ENCODE data around the gene GRK4.
"Not testable (repeated sequence)": the region's sequence is repeated elsewhere in the genome, so short reads cannot be mapped to it uniquely, and the experiment has no call there.

The GRK4 gene

GRCh38 chr4:3044870-3045819 is 81.8 kb downstream of the GRK4 start:
- H3K4me1 ChIP-seq (ENCODE audit: control insufficient read depth, insufficient read depth, low read length) = no peaks in the 10 kb centered on the region
- no peak overlapping the region for H3K9ac ChIP-seq (ENCODE audit: low read depth, low read length)
- H3K9me3 ChIP-seq (ENCODE audit: control insufficient read depth, insufficient read depth, low read length) = no peaks in the 10 kb centered on the region
- no peak overlapping the region for H3K4me3 ChIP-seq (ENCODE audit: low read depth, low read length)
- no peaks in the 10 kb centered on the region for H3K27me3 ChIP-seq (ENCODE audit: control insufficient read depth, insufficient read depth, low read length)
- no peaks in the 10 kb centered on the region for H3K36me3 ChIP-seq (ENCODE audit: control insufficient read depth, insufficient read depth, low read length)

- H3K4me3 ChIP-seq (ENCODE audit: low read depth, low read length) = no peak overlapping the region
- no peaks in the 10 kb centered on the region for H3K27me3 ChIP-seq (ENCODE audit: control insufficient read depth, insufficient read depth, low read length)
- no peaks in the 10 kb centered on the region for H3K9me3 ChIP-seq (ENCODE audit: control insufficient read depth, insufficient read depth, low read length)
- no peaks in the 10 kb centered on the region for H3K36me3 ChIP-seq (ENCODE audit: control insufficient read depth, insufficient read depth, low read length)
- no peak overlapping the region for H3K9ac ChIP-seq (ENCODE audit: low read depth, low read length)
- no peaks in the 10 kb centered on the region for H3K4me1 ChIP-seq (ENCODE audit: control insufficient read depth, insufficient read depth, low read length)
These were observed 82.8 kb downstream of the GRK4 start for GRCh38 chr4:3046162-3046561.

- H3K36me3 ChIP-seq (ENCODE audit: control insufficient read depth, insufficient read depth, low read length) = no peaks in the 10 kb centered on the region
- H3K4me3 ChIP-seq (ENCODE audit: low read depth, low read length) = no peak overlapping the region
- no peak overlapping the region for H3K9ac ChIP-seq (ENCODE audit: low read depth, low read length)
- H3K27me3 ChIP-seq (ENCODE audit: control insufficient read depth, insufficient read depth, low read length) = no peaks in the 10 kb centered on the region
- no peaks in the 10 kb centered on the region for H3K4me1 ChIP-seq (ENCODE audit: control insufficient read depth, insufficient read depth, low read length)
- no peaks in the 10 kb centered on the region for H3K9me3 ChIP-seq (ENCODE audit: control insufficient read depth, insufficient read depth, low read length)
These were observed 83.3 kb downstream of the GRK4 start for GRCh38 chr4:3046623-3047022.

- Histone ChIP-seq H3K9ac (ENCODE audit: low read depth, low read length) (no peak overlapping the region), H3K4me3 (ENCODE audit: low read depth, low read length) (no peak overlapping the region), H3K4me1 (ENCODE audit: control insufficient read depth, insufficient read depth, low read length) (no peaks in the 10 kb centered on the region), H3K36me3 (ENCODE audit: control insufficient read depth, insufficient read depth, low read length) (no peaks in the 10 kb centered on the region), H3K27me3 (ENCODE audit: control insufficient read depth, insufficient read depth, low read length) (no peaks in the 10 kb centered on the region), H3K9me3 (ENCODE audit: control insufficient read depth, insufficient read depth, low read length) (no peaks in the 10 kb centered on the region)
These were observed 84.3 kb downstream of the GRK4 start for GRCh38 chr4:3047464-3048286.

GRCh38 chr4:3051141-3051897 is 87.9 kb downstream of the GRK4 start:
- not testable (repeated sequence) for H3K4me3 ChIP-seq (ENCODE audit: low read depth, low read length); H3K36me3 ChIP-seq (ENCODE audit: control insufficient read depth, insufficient read depth, low read length); H3K9me3 ChIP-seq (ENCODE audit: control insufficient read depth, insufficient read depth, low read length)

GRCh38 chr4:3054169-3054759 is 90.9 kb downstream of the GRK4 start:
- no peaks in the 10 kb centered on the region for H3K36me3 ChIP-seq (ENCODE audit: control insufficient read depth, insufficient read depth, low read length)
- H3K27me3 ChIP-seq (ENCODE audit: control insufficient read depth, insufficient read depth, low read length) = no peaks in the 10 kb centered on the region
- H3K4me1 ChIP-seq (ENCODE audit: control insufficient read depth, insufficient read depth, low read length) = no peaks in the 10 kb centered on the region
- H3K9ac ChIP-seq (ENCODE audit: low read depth, low read length) = no peak overlapping the region
- no peak overlapping the region for H3K4me3 ChIP-seq (ENCODE audit: low read depth, low read length)
- no peaks in the 10 kb centered on the region for H3K9me3 ChIP-seq (ENCODE audit: control insufficient read depth, insufficient read depth, low read length)

More at GRCh38 chr4:3051141-3051897, 87.9 kb downstream of the GRK4 start:
- not testable (repeated sequence) for H3K4me1 ChIP-seq (ENCODE audit: control insufficient read depth, insufficient read depth, low read length); H3K9ac ChIP-seq (ENCODE audit: low read depth, low read length); H3K27me3 ChIP-seq (ENCODE audit: control insufficient read depth, insufficient read depth, low read length)

GRCh38 chr4:3059943-3060342 is 96.6 kb downstream of the GRK4 start:
- Histone ChIP-seq H3K4me3 (ENCODE audit: low read depth, low read length) (no peak overlapping the region), H3K9me3 (ENCODE audit: control insufficient read depth, insufficient read depth, low read length) (no peaks in the 10 kb centered on the region), H3K4me1 (ENCODE audit: control insufficient read depth, insufficient read depth, low read length) (no peaks in the 10 kb centered on the region), H3K36me3 (ENCODE audit: control insufficient read depth, insufficient read depth, low read length) (no peaks in the 10 kb centered on the region), H3K27me3 (ENCODE audit: control insufficient read depth, insufficient read depth, low read length) (no peaks in the 10 kb centered on the region), H3K9ac (ENCODE audit: low read depth, low read length) (no peak overlapping the region)

- Histone ChIP-seq H3K27me3 (ENCODE audit: control insufficient read depth, insufficient read depth, low read length) (no peaks in the 10 kb centered on the region), H3K9me3 (ENCODE audit: control insufficient read depth, insufficient read depth, low read length) (no peaks in the 10 kb centered on the region)
These were observed 97.6 kb downstream of the GRK4 start for GRCh38 chr4:3060946-3061345.

GRCh38 chr4:3062471-3062870 is 99.1 kb downstream of the GRK4 start:
- Histone ChIP-seq H3K36me3 (ENCODE audit: control insufficient read depth, insufficient read depth, low read length) (no peaks in the 10 kb centered on the region), H3K9me3 (ENCODE audit: control insufficient read depth, insufficient read depth, low read length) (no peaks in the 10 kb centered on the region), H3K4me3 (ENCODE audit: low read depth, low read length) (no peak overlapping the region), H3K27me3 (ENCODE audit: control insufficient read depth, insufficient read depth, low read length) (no peaks in the 10 kb centered on the region), H3K4me1 (ENCODE audit: control insufficient read depth, insufficient read depth, low read length) (no peaks in the 10 kb centered on the region), H3K9ac (ENCODE audit: low read depth, low read length) (no peak overlapping the region)

More at GRCh38 chr4:3060946-3061345, 97.6 kb downstream of the GRK4 start:
- Histone ChIP-seq H3K36me3 (ENCODE audit: control insufficient read depth, insufficient read depth, low read length) (no peaks in the 10 kb centered on the region), H3K9ac (ENCODE audit: low read depth, low read length) (no peak overlapping the region), H3K4me1 (ENCODE audit: control insufficient read depth, insufficient read depth, low read length) (no peaks in the 10 kb centered on the region), H3K4me3 (ENCODE audit: low read depth, low read length) (no peak overlapping the region)

- Histone ChIP-seq H3K4me3 (ENCODE audit: low read depth, low read length) (no peak overlapping the region), H3K36me3 (ENCODE audit: control insufficient read depth, insufficient read depth, low read length) (no peaks in the 10 kb centered on the region), H3K9ac (ENCODE audit: low read depth, low read length) (no peak overlapping the region), H3K27me3 (ENCODE audit: control insufficient read depth, insufficient read depth, low read length) (no peaks in the 10 kb centered on the region), H3K9me3 (ENCODE audit: control insufficient read depth, insufficient read depth, low read length) (no peaks in the 10 kb centered on the region), H3K4me1 (ENCODE audit: control insufficient read depth, insufficient read depth, low read length) (no peaks in the 10 kb centered on the region)
These were observed 102.2 kb downstream of the GRK4 start for GRCh38 chr4:3065551-3065950.

- Histone ChIP-seq H3K9me3 (ENCODE audit: control insufficient read depth, insufficient read depth, low read length) (no peaks in the 10 kb centered on the region), H3K9ac (ENCODE audit: low read depth, low read length) (no peak overlapping the region), H3K4me3 (ENCODE audit: low read depth, low read length) (no peak overlapping the region), H3K4me1 (ENCODE audit: control insufficient read depth, insufficient read depth, low read length) (no peaks in the 10 kb centered on the region), H3K36me3 (ENCODE audit: control insufficient read depth, insufficient read depth, low read length) (no peaks in the 10 kb centered on the region), H3K27me3 (ENCODE audit: control insufficient read depth, insufficient read depth, low read length) (no peaks in the 10 kb centered on the region)
These were observed 103.5 kb downstream of the GRK4 start for GRCh38 chr4:3066836-3067400.
